Panc1 (cell line): ENCODE measurements around the gene RANBP1.

Experiments
- CTCF ChIP-seq: fragments of 450-650 bp; IDR thresholded peaks from 2 replicates; pipeline ENCODE4 v1.5.1; 2017; ENCODE audit warnings: mild to moderate bottlenecking
- POLR2AphosphoS5 ChIP-seq: IDR thresholded peaks from 2 replicates; pipeline ENCODE4 v1.6.1; 2012; ENCODE audit warnings: mild to moderate bottlenecking, low read depth, low read length, moderate library complexity
- REST ChIP-seq, 2 experiments: IDR thresholded peaks; 2 replicates each; pipeline ENCODE4 v1.6.1; 2011 to 2012; ENCODE audit warnings: low read depth in 2 of 2, control low read depth in 1 of 2, low read length in 1 of 2, mild to moderate bottlenecking in 1 of 2, moderate library complexity in 1 of 2; ENCODE audit not compliant: insufficient read depth in 1 of 2
- SIN3A ChIP-seq: IDR thresholded peaks from 2 replicates; pipeline ENCODE4 v1.6.1; 2012; ENCODE audit warnings: low read depth, mild to moderate bottlenecking, low read length, moderate library complexity, borderline replicate concordance; ENCODE audit not compliant: insufficient read depth

- TF ChIP-seq CTCF (no peak), POLR2AphosphoS5 (no peak), SIN3A (no peak), REST (IDR thresholded peaks at IDR 0.05; ENCODE audit: insufficient read depth in 1 of 2, low read depth in 2 of 2, low read length in 1 of 2) (no peak)
Measured at GRCh38 chr22:20141186-20142077, 25.5 kb downstream of the RANBP1 start.
